ENCODE results near the gene TNRC6A.

DNA sequence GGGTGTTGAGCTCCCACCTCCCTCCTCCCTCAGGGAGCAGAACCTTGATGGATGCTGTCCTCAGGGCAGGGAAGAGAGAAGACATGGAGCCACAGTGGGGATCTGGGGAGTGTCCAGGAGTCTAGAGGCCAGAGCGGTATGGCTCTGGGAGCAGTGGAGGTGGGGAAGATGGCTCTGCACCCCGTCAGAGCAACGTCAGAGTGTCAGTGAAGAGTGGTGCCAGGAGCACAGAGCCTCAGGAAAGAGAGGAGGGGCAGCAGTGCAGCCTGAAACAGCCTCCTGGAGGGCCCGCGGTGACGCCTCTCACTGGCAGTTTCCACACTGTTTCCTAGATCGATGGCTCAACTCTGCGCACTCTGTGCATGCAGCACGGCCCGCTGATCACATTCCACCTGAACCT lies 93.1 kb downstream of the TNRC6A start:
- TF ChIP-seq ZNF274 (IDR thresholded peaks at IDR 0.05; ENCODE audit: low read depth, low read length) (no peak), YY1 (IDR thresholded peaks at IDR 0.05; ENCODE audit: insufficient read depth, insufficient read length) (no peak)

Data from NT2/D1 (cell line).